Astrocyte (in vitro differentiated cells and primary cell): ENCODE results near the gene PLEKHG1.

Experiments used
- EZH2 ChIP-seq: IDR thresholded peaks from 2 replicates; pipeline ENCODE4 v1.6.1; 2012; ENCODE audit warnings: mild to moderate bottlenecking, low read length, inconsistent platforms; ENCODE audit not compliant: insufficient read depth
- TF ChIP-seq, protein P1 (sequence below): IDR thresholded peaks from 2 replicates; pipeline ENCODE4 v1.5.1; 2011; ENCODE audit warnings: low read depth, mild to moderate bottlenecking, inconsistent platforms, low read length, moderate library complexity; ENCODE audit not compliant: insufficient read depth

DNA sequence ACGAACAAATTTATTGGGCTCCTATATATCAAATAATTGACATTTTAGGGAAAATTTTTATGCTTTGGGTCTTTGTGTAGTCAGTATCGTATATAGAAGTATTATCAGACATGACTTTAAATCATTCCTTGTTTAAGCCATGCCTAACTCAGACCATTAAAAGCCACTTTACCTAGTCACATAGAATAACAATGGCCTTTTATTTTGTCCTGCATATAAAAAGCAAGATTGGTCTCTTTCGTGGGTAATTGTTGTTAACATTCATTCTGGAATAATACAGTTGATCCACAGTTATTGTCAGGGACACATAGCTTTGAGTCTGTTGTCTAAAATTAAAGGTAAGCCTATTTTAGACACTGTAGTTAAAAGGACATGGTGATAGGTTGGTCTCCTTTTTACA lies 47.4 kb downstream of the PLEKHG1 start:
- TF ChIP-seq, protein P1, sequence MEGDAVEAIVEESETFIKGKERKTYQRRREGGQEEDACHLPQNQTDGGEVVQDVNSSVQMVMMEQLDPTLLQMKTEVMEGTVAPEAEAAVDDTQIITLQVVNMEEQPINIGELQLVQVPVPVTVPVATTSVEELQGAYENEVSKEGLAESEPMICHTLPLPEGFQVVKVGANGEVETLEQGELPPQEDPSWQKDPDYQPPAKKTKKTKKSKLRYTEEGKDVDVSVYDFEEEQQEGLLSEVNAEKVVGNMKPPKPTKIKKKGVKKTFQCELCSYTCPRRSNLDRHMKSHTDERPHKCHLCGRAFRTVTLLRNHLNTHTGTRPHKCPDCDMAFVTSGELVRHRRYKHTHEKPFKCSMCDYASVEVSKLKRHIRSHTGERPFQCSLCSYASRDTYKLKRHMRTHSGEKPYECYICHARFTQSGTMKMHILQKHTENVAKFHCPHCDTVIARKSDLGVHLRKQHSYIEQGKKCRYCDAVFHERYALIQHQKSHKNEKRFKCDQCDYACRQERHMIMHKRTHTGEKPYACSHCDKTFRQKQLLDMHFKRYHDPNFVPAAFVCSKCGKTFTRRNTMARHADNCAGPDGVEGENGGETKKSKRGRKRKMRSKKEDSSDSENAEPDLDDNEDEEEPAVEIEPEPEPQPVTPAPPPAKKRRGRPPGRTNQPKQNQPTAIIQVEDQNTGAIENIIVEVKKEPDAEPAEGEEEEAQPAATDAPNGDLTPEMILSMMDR: no peak
- no peak for TF ChIP-seq EZH2
